SK-N-SH (cell line): ENCODE measurements around the gene RAB10. TPM values are rescaled to one million over a fixed set of nuclear protein-coding genes. Genes with fewer than 3 reads are reported as not detected.

Experiments used
- CTCF ChIA-PET: fragments of 300-600, 350-600 bp; formaldehyde crosslinking; extraction: SDS; loops from one replicate; lab custom pipeline; 2021; lab: Yijun Ruan, JAX
- POLR2A ChIA-PET: fragments of 350-600 bp; sonication (Branson Sonifier 250); formaldehyde crosslinking; extraction: SDS; loops from one replicate; lab custom pipeline; 2020; ENCODE audit warnings: antibody characterized with exemption, inconsistent platforms; lab: Yijun Ruan, JAX
- DNase-seq: peaks from one replicate; pipeline ENCODE4 v3.0.0; 2012
- H2AFZ ChIP-seq: fragments of 200-600 bp; sonication (generic); 2 replicates; pipeline ENCODE4 v1.8.1; 2016; ENCODE audit warnings: antibody characterized with exemption, mild to moderate bottlenecking, low read depth
- H3F3A ChIP-seq: fragments of 200-600 bp; sonication (generic); replicated peaks from 2 replicates; pipeline ENCODE3; 2016; ENCODE audit warnings: antibody characterized with exemption, mild to moderate bottlenecking; ENCODE audit not compliant: insufficient read depth
- H3K27ac ChIP-seq, 2 experiments: fragments of 200-500 bp in 1 of 2; fragments of 200-600 bp in 1 of 2; sonication (Bioruptor generic) in 1 of 2; sonication (generic), shearing (Covaris generic) in 1 of 2; 2 replicates each; pipeline versions ENCODE4 v1.5.1 to v1.6.1; 2014 to 2016; ENCODE audit warnings: low read depth in 2 of 2, inconsistent platforms in 1 of 2, low read length in 1 of 2, mild to moderate bottlenecking in 1 of 2, mixed read lengths in 1 of 2
- H3K27me3 ChIP-seq: fragments of 200-600 bp; sonication (generic), shearing (Covaris generic); 2 replicates; pipeline ENCODE4 v1.6.1; 2016; ENCODE audit warnings: mixed run types; ENCODE audit not compliant: insufficient read depth
- H3K36me3 ChIP-seq, 2 experiments: fragments of 200-500 bp in 1 of 2; fragments of 200-600 bp in 1 of 2; sonication (Bioruptor generic) in 1 of 2; sonication (generic) in 1 of 2; replicated peaks in 1 of 2; 2 replicates each; pipeline versions ENCODE3 to v1.5.1; 2014 to 2016; ENCODE audit warnings: low read length in 1 of 2, mild to moderate bottlenecking in 1 of 2; ENCODE audit not compliant: insufficient read depth in 2 of 2, control insufficient read depth in 1 of 2
- H3K4me1 ChIP-seq, 2 experiments: fragments of 200-500 bp in 1 of 2; fragments of 200-600 bp in 1 of 2; sonication (Bioruptor generic) in 1 of 2; sonication (generic), shearing (Covaris generic) in 1 of 2; 2 replicates each; pipeline versions ENCODE4 v1.5.1 to v1.6.1; 2014 to 2016; ENCODE audit warnings: low read depth in 1 of 2, low read length in 1 of 2, mixed run types in 1 of 2; ENCODE audit not compliant: insufficient read depth in 2 of 2, control insufficient read depth in 1 of 2
- H3K4me2 ChIP-seq: fragments of 200-600 bp; sonication (generic), shearing (Covaris generic); 2 replicates; pipeline ENCODE4 v1.6.1; 2017; ENCODE audit warnings: mixed run types
- H3K4me3 ChIP-seq, 2 experiments: fragments of 200-500 bp in 1 of 2; fragments of 200-600 bp in 1 of 2; sonication (Bioruptor generic) in 1 of 2; sonication (generic), shearing (Covaris generic) in 1 of 2; 2 replicates each; pipeline versions ENCODE4 v1.5.1 to v1.8.1; 2014 to 2016; ENCODE audit warnings: low read depth in 2 of 2, inconsistent platforms in 1 of 2, low read length in 1 of 2, mild to moderate bottlenecking in 1 of 2, mixed read lengths in 1 of 2, moderate library complexity in 1 of 2
- H3K79me2 ChIP-seq: fragments of 200-600 bp; sonication (generic); 2 replicates; pipeline ENCODE4 v1.8.1; 2017; ENCODE audit warnings: mild to moderate bottlenecking; ENCODE audit not compliant: insufficient read depth
- H3K9ac ChIP-seq: fragments of 200-600 bp; sonication (generic); 2 replicates; pipeline ENCODE4 v1.6.1; 2017; ENCODE audit warnings: mixed run types
- H3K9me2 ChIP-seq: fragments of 200-600 bp; sonication (generic); 2 replicates; pipeline ENCODE4 v1.6.1; 2017; ENCODE audit warnings: mixed run types
- H3K9me3 ChIP-seq: fragments of 200-600 bp; sonication (generic); 2 replicates; pipeline ENCODE4 v1.6.1; 2017; ENCODE audit warnings: mixed run types, mild to moderate bottlenecking, moderate library complexity
- H4K20me1 ChIP-seq: fragments of 200-600 bp; sonication (generic); 2 replicates; pipeline ENCODE4 v1.6.1; 2017; ENCODE audit warnings: mild to moderate bottlenecking, mixed run types; ENCODE audit not compliant: insufficient read depth
- CHD2 ChIP-seq: fragments of 150-350 bp; IDR thresholded peaks from 2 replicates; pipeline ENCODE4 v1.6.1; 2018; ENCODE audit warnings: low read length; ENCODE audit not compliant: partially characterized antibody
- EZH2phosphoT487 ChIP-seq: fragments of 200-600 bp; sonication (generic); IDR thresholded peaks from 2 replicates; pipeline ENCODE4 v1.6.1; 2017; ENCODE audit warnings: low read depth, mixed run types, mild to moderate bottlenecking, antibody characterized with exemption, moderate library complexity, borderline replicate concordance
- GABPA ChIP-seq: IDR thresholded peaks from 2 replicates; pipeline ENCODE4 v1.4.0; 2012; ENCODE audit warnings: low read depth, mild to moderate bottlenecking
- GATA2 ChIP-seq: sonication (generic); formaldehyde crosslinking; IDR thresholded peaks from 2 replicates; pipeline ENCODE4 v1.5.0; 2020; ENCODE audit warnings: mild to moderate bottlenecking, missing genetic modification reagents
- JUND ChIP-seq: IDR thresholded peaks from 2 replicates; pipeline ENCODE4 v1.4.0; 2012
- MAX ChIP-seq: IDR thresholded peaks from 2 replicates; pipeline ENCODE4 v1.4.0; 2012; ENCODE audit warnings: low read depth
- MEF2A ChIP-seq: IDR thresholded peaks from 2 replicates; pipeline ENCODE4 v1.4.0; 2012; ENCODE audit warnings: low read depth, borderline replicate concordance
- NFIC ChIP-seq: IDR thresholded peaks from 2 replicates; pipeline ENCODE4 v1.4.0; 2012; ENCODE audit warnings: borderline replicate concordance
- RCOR1 ChIP-seq: fragments of 150-350 bp; IDR thresholded peaks from 2 replicates; pipeline ENCODE4 v1.6.1; 2017; ENCODE audit warnings: antibody characterized with exemption, low read length
- REST ChIP-seq: IDR thresholded peaks from 2 replicates; pipeline ENCODE4 v1.6.1; 2012; ENCODE audit warnings: mild to moderate bottlenecking, low read depth, low read length, moderate library complexity
- RXRA ChIP-seq: IDR thresholded peaks from 2 replicates; pipeline ENCODE4 v1.4.0; 2012; ENCODE audit warnings: low read depth, mild to moderate bottlenecking, borderline replicate concordance
- SIN3A ChIP-seq: IDR thresholded peaks from 2 replicates; pipeline ENCODE4 v1.6.1; 2012; ENCODE audit warnings: low read depth, mild to moderate bottlenecking, low read length, moderate library complexity, borderline replicate concordance
- TAF1 ChIP-seq: IDR thresholded peaks from 2 replicates; pipeline ENCODE4 v1.6.1; 2012; ENCODE audit warnings: low read depth, mild to moderate bottlenecking, low read length, moderate library complexity, borderline replicate concordance
- TCF12 ChIP-seq: IDR thresholded peaks from 2 replicates; pipeline ENCODE4 v1.4.0; 2012
- USF1 ChIP-seq: IDR thresholded peaks from 2 replicates; pipeline ENCODE4 v1.4.0; 2012; ENCODE audit warnings: low read depth, borderline replicate concordance
- USF2 ChIP-seq: fragments of 150-350 bp; IDR thresholded peaks from 2 replicates; pipeline ENCODE4 v1.6.1; 2017; ENCODE audit warnings: antibody characterized with exemption, low read length, low read depth, borderline replicate concordance
- YY1 ChIP-seq: IDR thresholded peaks from 2 replicates; pipeline ENCODE4 v1.4.0; 2012; ENCODE audit warnings: low read depth, mild to moderate bottlenecking
- ZBTB33 ChIP-seq: IDR thresholded peaks from 2 replicates; pipeline ENCODE4 v1.4.0; 2012; ENCODE audit warnings: low read depth, borderline replicate concordance
- WGBS: methylation state at CpG from one replicate; pipeline ENCODE4 v1.1.6; 2017; ENCODE audit warnings: low lambda C conversion rate; 5-methylcytosine and 5-hydroxymethylcytosine counted together
- polyA plus RNA-seq, 3 experiments: library from polyadenylated mRNA; depleted of rRNA; stranded (reverse); fragments of >200 nt; gene quantifications; 2 replicates each; pipeline ENCODE4 v1.2.3, GENCODE V29; 2012

RAB10 gene
- polyA plus RNA-seq, 1 of the 3 experiments (the other 2 are of a cell fraction) = 47.5 TPM

GRCh38 chr2:26179446-26179913, 145.6 kb downstream of the RAB10 start:
- no peaks in the 10 kb centered on the region for H3K36me3 ChIP-seq
- no peaks in the 10 kb centered on the region for H3K27me3 ChIP-seq
- CTCF ChIA-PET = no interaction called here
- H3K9me3 ChIP-seq = no peaks in the 10 kb centered on the region
- H3K27ac ChIP-seq = no peak overlapping the region; a peak in 1 of 4 replicates
- TF ChIP-seq REST = no peak
- no peak for TF ChIP-seq EZH2phosphoT487
- no peak for TF ChIP-seq YY1
- TF ChIP-seq TCF12 = no peak
- TF ChIP-seq RXRA = no peak
- no peak for TF ChIP-seq JUND
- TF ChIP-seq CHD2 = no peak
- no peak for TF ChIP-seq GABPA
- no peak for TF ChIP-seq GATA2
- no peak for TF ChIP-seq RCOR1
- no peak overlapping the region for H3K9ac ChIP-seq
- H4K20me1 ChIP-seq = no peaks in the 10 kb centered on the region
- DNase-seq = peak; percentile 64
- no peaks in the 10 kb centered on the region for H3K79me2 ChIP-seq
- H3K9me2 ChIP-seq = no peaks in the 10 kb centered on the region
- peak overlapping the region; percentile 99 for H2AFZ ChIP-seq
- H3F3A ChIP-seq = no peaks in the 10 kb centered on the region
- peaks cover 0 to 10% of the 10 kb centered on the region in 2 experiments; a peak in 1 of 4 replicates for H3K4me1 ChIP-seq
- peak overlapping the region in 1 of 2 experiments; percentile 56; a peak in 2 of 4 replicates for H3K4me3 ChIP-seq
- peak overlapping the region; percentile 94 for H3K4me2 ChIP-seq
- WGBS = 78% methylated on average over 11 of the region's 12 CpGs
- POLR2A ChIA-PET = no interaction called here

GRCh38 chr2:26182441-26182840, 148.6 kb downstream of the RAB10 start:
- CTCF ChIA-PET = interaction anchor here (1.0 to 1.3 kb wide), 3 partner anchors 64 to 395 kb away, joined by 3 to 4 read pairs (median 3); no protein-coding TSS in a partner anchor
- WGBS = 73% methylated on average over 4 of the region's 5 CpGs
- Histone ChIP-seq H3K9me2 (no peaks in the 10 kb centered on the region), H3K27me3 (no peaks in the 10 kb centered on the region), H2AFZ (no peak overlapping the region), H3K9me3 (no peaks in the 10 kb centered on the region), H3K9ac (no peak overlapping the region), H3F3A (no peaks in the 10 kb centered on the region), H3K36me3 (no peaks in the 10 kb centered on the region), H3K79me2 (no peaks in the 10 kb centered on the region), H3K4me3 (no peak overlapping the region), H3K4me2 (no peak overlapping the region), H3K4me1 (peaks cover 0 to 7% of the 10 kb centered on the region in 2 experiments; a peak in 1 of 4 replicates), H3K27ac (no peak overlapping the region), H4K20me1 (no peaks in the 10 kb centered on the region)
- POLR2A ChIA-PET = interaction anchor here (0.5 kb wide), 1 partner anchor 187 kb away, joined by 5 read pairs; no protein-coding TSS in a partner anchor
- DNase-seq = peak; percentile 43
- TF ChIP-seq GATA2 (no peak), ZBTB33 (no peak), TAF1 (no peak), MAX (no peak), USF2 (no peak), RCOR1 (no peak), MEF2A (no peak), JUND (no peak), USF1 (no peak), NFIC (no peak), SIN3A (no peak)
